Hematopoietic multipotent progenitor cell treated with erythropoietin and hydrocortisone succinate and interleukin-3 and kit ligand, for 15 days (in vitro differentiated cells): ENCODE measurements around the gene GK.
"Not testable (repeated sequence)": the region's sequence is repeated elsewhere in the genome, so short reads cannot be mapped to it uniquely, and the experiment has no call there.

Experiments
- DNase-seq: peaks from one replicate; pipeline ENCODE4 v3.0.0-alpha.2; 2015; ENCODE audit warnings: low spot score

GK gene

DNA sequence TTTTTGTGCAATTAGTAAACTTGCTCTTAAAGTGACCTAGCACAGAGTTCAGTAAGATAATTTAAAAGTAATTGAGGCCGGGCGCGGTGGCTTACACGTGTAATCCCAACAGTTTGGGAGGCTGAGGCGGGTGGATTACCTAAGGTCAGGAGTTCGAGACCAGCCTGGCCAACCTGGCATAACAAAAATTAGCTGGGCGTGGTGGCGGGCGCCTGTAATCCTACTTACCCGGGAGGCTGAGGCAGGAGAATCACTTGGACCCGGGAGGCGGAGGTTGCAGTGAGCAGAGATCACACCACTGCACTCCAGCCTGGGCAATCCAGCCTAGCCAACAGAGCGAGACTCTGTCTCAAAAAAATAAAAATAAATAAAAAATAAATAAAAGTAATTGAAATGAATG lies 1.2 kb downstream of the GK start:
- not testable (repeated sequence) for DNase-seq

- DNase-seq, result no peak
These were observed 1.9 kb downstream of the GK start for GRCh38 chrX:30654989-30655607.

GRCh38 chrX:30655991-30656390 lies 2.8 kb downstream of the GK start:
- no peak for DNase-seq

- DNase-seq, result no peak
These were observed 4.3 kb downstream of the GK start for GRCh38 chrX:30657196-30658161.

GRCh38 chrX:30659421-30659820 lies 6.2 kb downstream of the GK start:
- peak; percentile 70 for DNase-seq

DNA sequence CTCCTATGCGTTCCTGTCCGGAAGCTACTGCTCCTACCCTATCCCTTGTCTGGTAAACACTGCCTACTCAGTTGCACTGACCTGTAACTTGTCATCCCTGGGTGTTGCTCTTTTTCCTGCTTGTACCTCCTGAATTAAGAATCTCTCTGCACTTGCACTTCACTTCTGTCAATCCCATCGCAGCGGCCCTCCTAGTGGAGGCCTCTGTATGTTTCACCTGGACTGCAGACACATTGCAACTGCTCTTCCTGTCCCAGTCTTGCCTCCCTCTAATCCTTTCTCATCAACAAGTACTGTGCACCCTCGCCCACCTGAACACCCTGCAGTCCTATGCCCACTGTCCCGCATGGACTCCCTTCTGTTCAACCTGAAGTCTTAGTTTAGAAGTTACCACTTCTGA lies 8.0 kb downstream of the GK start:
- DNase-seq, result no peak

DNA sequence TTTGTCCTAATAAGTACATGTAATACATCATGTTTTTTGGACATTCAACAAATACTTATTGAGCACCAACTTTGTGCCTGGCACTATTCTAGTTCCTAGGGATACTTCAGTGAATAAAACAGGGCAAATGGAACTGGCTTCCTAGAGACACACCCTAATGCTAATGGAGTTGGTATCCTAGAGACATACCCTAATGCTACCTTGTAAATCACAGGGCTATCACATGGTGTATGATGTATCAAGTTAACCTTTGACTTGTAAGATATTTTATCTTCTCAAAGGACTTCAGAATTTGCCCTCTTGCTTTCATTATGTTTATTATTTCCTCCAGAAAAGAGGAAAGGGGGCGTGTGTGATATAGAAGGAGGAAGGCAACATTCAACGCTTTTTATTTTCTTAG lies 10.1 kb downstream of the GK start:
- no peak for DNase-seq

GRCh38 chrX:30665471-30665870 lies 12.2 kb downstream of the GK start:
- no peak for DNase-seq

GRCh38 chrX:30666094-30666493 lies 12.9 kb downstream of the GK start:
- no peak for DNase-seq

DNA sequence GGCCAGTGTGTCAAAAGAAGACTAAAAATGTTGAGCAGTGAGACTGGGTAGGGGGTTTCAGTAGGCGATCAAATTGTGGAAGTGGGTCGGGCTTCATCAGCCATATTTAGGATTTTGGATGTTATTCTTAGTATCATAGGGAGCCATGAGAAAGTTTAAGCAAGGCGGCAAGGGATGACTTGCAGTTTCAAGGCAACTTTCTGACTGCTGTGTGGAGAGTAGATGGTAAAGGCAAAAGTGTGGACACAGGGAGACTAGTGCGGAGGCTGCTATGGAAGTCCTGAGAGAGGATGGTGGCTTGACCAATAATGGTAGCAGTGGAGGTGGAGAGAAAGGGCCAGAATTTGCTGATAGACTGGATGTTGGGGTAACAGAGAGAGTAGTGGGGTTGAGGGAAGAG lies 15.4 kb downstream of the GK start:
- no peak for DNase-seq

GRCh38 chrX:30671189-30671588 lies 18.0 kb downstream of the GK start:
- not testable (repeated sequence) for DNase-seq

- DNase-seq, result no peak
These were observed 20.0 kb downstream of the GK start for GRCh38 chrX:30673127-30673796.

GRCh38 chrX:30673884-30674598 lies 20.8 kb downstream of the GK start:
- DNase-seq, result no peak

- DNase-seq, result no peak
These were observed 21.6 kb downstream of the GK start for GRCh38 chrX:30674799-30675198.

DNA sequence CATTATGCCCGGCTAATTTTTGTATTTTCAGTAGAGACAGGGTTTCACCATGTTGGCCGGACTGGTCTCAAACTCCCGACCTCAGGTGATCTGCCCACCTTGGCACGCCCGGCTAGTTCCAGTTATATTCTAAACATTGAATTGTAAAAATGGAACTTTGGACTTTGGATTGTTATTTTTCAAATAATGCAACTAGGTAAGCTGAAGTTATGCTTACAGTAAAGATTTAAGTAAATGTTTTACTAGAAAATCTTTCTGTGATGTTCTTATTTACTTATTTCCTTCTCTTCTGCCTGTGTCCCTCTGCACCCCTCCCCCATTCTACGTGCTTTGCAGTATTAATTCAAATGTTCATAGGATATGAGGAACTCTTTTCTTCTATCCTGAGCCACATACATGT lies 26.1 kb downstream of the GK start:
- no peak for DNase-seq

GRCh38 chrX:30680618-30681017 lies 27.4 kb downstream of the GK start:
- no peak for DNase-seq

DNA sequence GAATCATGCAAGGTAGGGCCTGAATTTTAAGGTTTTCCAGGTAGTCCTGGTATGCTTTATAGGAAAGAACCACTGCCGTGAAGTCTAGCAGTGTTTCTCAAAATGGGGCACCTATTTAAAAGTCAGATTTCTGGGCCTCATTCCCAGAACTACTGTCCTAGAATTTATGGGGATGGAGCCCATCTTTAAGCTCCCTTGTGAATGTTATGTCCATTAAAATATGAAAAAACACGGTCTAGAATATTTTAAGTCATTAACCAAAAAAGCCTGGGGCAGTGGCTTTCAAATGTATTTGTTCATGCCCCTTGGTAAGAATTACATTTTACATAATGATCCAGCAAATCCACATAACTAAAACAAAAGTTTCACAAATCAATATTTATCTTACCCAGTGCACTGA lies 35.4 kb downstream of the GK start:
- no peak for DNase-seq

- no peak for DNase-seq
These were observed 35.9 kb downstream of the GK start for GRCh38 chrX:30689116-30689515.

GRCh38 chrX:30690330-30690729 lies 37.1 kb downstream of the GK start:
- DNase-seq, result no peak

GRCh38 chrX:30693999-30694650 lies 40.9 kb downstream of the GK start:
- DNase-seq, result no peak

DNA sequence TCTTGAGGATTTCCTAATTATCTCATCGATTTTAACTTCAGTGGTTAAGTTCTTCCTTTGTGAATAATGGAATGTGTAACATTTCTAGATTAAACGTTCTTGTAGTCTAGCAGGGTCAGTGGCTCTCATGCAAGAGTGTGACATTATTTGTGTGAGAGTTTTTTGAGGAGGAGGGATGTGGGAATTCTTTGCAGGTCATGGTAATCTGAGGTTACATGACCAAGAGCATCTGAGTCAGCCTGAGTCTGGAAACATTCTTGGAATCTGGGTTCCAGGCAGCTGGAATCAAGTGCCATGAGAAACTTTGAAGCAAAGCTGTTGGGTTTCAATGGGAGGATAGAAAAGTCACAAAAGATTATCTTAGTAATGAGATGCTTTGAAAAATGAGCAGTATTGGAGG lies 49.5 kb downstream of the GK start:
- no peak for DNase-seq
